HCT116 (cell line): ENCODE measurements around the gene SLC9A6.

Experiments used
- CTCF ChIP-seq, 3 experiments: fragments of 200-600 bp in 1 of 3; sonication (generic) in 1 of 3; IDR thresholded peaks in 2 of 3; conservative IDR thresholded peaks in 1 of 3; 2 replicates each; pipeline ENCODE4 v1.5.1; 2012 to 2017; ENCODE audit warnings: low read depth in 2 of 3, low read length in 2 of 3, antibody characterized with exemption in 1 of 3, borderline replicate concordance in 1 of 3, control low read depth in 1 of 3, mild to moderate bottlenecking in 1 of 3, mixed read lengths in 1 of 3, mixed run types in 1 of 3, moderate library complexity in 1 of 3; ENCODE audit not compliant: insufficient read depth in 1 of 3
- EZH2 ChIP-seq: fragments of 200-600 bp; sonication (generic); IDR thresholded peaks from 2 replicates; pipeline ENCODE4 v1.6.1; 2017; ENCODE audit warnings: antibody characterized with exemption, mixed run types
- EZH2phosphoT487 ChIP-seq: fragments of 200-600 bp; IDR thresholded peaks from 2 replicates; pipeline ENCODE4 v1.6.1; 2018; ENCODE audit warnings: antibody characterized with exemption, borderline replicate concordance
- POLR2A ChIP-seq: IDR thresholded peaks from 2 replicates; pipeline ENCODE4 v1.7.0; 2011; ENCODE audit warnings: borderline replicate concordance; ENCODE audit not compliant: insufficient read depth, insufficient read length; ENCODE audit errors: extremely low read depth
- SIN3A ChIP-seq: IDR thresholded peaks from 2 replicates; pipeline ENCODE4 v1.6.1; 2012; ENCODE audit warnings: low read depth
- SRF ChIP-seq: IDR thresholded peaks from 2 replicates; pipeline ENCODE4 v1.6.1; 2012; ENCODE audit warnings: low read depth
- TCF7L2 ChIP-seq: IDR thresholded peaks from 2 replicates; pipeline ENCODE4 v1.7.0; 2011; ENCODE audit warnings: borderline replicate concordance, inconsistent platforms; ENCODE audit not compliant: insufficient read depth, insufficient read length; ENCODE audit errors: extremely low read depth
- ZNF274 ChIP-seq: fragments of 200-500 bp; sonication (Bioruptor generic); IDR thresholded peaks from 2 replicates; pipeline ENCODE4 v1.6.1; 2014; ENCODE audit warnings: mild to moderate bottlenecking, low read depth, low read length, inconsistent platforms

GRCh38 chrX:135985973-135986310, 707 bp downstream of the SLC9A6 start:
- TF ChIP-seq EZH2 = no peak
- no peak for TF ChIP-seq POLR2A
- no peak for TF ChIP-seq ZNF274
- no peak for TF ChIP-seq TCF7L2
- no peak for TF ChIP-seq SRF
- no peak for TF ChIP-seq EZH2phosphoT487
- no peak for TF ChIP-seq CTCF (IDR thresholded peaks at IDR 0.05 in 2 of 3, conservative IDR thresholded peaks at IDR 0.05 in 1 of 3; ENCODE audit: borderline replicate concordance in 1 of 3, insufficient read depth in 1 of 3, low read depth in 2 of 3, low read length in 2 of 3)
- TF ChIP-seq SIN3A = no peak
